GM18870 (cell line): Measurements from ENCODE around the gene IGF2R.

Source experiments
- ATAC-seq: cut with Tn5 transposase; IDR thresholded peaks from one replicate; pipeline ENCODE4 v1.9.1; 2021; ENCODE audit warnings: moderate library complexity; ENCODE audit not compliant: unreplicated experiment

Gene IGF2R

GRCh38 chr6:160042014-160042773, 73.3 kb downstream of the IGF2R start:
- no peak for ATAC-seq

DNA sequence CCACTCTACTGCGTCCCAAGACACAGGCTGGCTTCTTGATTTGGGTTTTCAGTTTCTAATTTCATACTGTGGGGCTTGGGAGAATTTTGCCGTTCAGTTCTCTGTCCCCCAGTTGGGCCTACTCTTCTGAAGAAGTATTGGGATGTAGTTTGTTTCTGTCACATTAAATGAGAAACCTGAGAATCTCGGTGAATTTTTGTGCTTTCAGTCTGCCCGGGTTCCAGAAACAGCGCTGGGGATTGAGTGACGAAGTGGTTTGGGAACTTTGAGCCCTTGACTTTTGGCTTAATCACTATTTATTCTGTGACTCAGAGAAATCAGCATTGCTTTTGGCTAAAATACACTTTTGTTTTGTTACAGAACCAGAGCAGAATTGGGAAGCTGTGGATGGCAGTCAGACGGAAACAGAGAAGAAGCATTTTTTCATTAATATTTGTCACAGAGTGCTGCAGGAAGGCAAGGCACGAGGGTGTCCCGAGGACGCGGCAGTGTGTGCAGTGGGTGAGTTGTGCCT, 74.0 kb downstream of the IGF2R start:
- no peak for ATAC-seq

- no peak for ATAC-seq
Observed at GRCh38 chr6:160043784-160044183, 74.9 kb downstream of the IGF2R start.

DNA sequence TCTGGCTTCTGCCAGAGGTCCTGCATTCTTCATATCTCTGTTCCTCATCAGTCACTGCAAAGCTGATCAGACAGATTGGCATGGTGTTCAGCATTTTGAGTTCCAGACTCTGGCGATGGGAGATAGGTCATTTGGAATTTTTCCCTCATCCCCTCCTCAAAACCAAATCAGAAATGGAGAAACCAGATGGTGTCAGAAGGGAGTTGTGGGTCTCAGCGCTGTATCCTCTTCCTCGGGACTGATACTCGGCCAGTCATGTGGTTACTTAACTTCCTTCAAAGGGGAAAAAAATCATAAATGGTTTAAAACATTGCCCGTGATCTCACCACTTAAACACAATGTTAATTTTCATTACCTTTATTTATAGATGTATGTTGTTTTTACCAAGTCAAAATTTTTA, 75.8 kb downstream of the IGF2R start:
- ATAC-seq: no peak

- no peak for ATAC-seq
Observed at GRCh38 chr6:160048471-160048870, 79.6 kb downstream of the IGF2R start.

GRCh38 chr6:160049346-160049745, 80.5 kb downstream of the IGF2R start:
- no peak for ATAC-seq

DNA sequence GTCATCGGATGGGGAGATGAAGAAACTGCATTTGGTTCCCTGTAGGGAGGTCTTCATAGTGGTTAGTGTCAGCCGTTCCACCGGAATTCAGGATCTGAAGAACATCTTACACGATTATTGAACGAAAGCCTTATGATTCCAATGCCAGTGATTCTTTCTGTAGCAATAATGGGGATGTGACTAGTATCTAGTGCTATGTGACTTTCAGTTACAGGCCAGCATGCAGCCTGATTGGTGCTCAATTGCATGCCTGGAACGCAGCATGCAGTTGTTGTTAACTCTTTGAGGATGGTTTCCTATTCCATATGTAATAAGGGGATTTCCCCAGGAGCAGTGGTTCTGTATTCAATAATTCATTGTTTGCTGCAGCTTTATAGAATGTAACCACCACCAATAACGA, 81.1 kb downstream of the IGF2R start:
- ATAC-seq: no peak

GRCh38 chr6:160051390-160051789, 82.5 kb downstream of the IGF2R start:
- ATAC-seq: no peak

DNA sequence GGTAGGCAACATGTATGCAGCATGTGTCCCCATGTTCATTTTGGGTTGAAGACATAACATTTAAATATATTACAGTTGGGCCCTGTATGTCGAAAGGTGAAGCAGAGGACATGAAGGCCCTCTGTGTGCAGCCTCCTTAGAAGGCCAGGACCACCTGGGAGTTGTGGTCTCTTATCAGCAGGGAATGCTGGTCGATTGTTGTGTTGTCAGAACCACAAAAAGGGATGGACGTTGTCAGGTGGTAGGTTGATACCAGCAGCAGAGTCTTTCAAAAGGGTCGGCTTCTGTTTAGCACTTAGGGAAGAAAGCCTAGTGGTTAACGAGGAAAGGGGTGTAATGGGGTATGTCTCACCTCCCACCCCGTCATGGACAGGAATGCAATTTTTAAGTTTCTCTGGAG, 85.4 kb downstream of the IGF2R start:
- ATAC-seq: no peak

DNA sequence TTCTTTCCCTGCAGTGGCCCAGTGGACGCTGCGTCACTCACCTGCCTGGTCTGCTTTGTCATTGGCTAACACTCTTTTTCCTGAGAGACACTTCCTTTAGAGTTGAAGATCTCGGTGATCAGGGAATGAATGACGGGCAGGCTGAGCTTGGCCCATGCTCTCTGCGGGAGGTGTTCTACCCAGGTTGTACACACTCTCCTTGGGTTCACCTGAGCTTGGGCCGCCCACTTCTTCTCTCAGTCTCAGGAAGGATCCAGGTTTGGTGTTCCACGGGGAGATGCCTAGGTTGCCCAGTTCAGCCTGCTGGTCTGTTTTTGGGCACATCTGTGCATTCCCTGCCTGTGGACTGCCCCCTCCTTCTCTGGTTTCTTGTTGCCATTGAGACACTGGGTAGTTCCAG, 86.0 kb downstream of the IGF2R start:
- ATAC-seq: no peak

- no peak for ATAC-seq
Observed at GRCh38 chr6:160055378-160055777, 86.5 kb downstream of the IGF2R start.

- ATAC-seq: no peak
Observed at GRCh38 chr6:160055813-160056212, 86.9 kb downstream of the IGF2R start.

DNA sequence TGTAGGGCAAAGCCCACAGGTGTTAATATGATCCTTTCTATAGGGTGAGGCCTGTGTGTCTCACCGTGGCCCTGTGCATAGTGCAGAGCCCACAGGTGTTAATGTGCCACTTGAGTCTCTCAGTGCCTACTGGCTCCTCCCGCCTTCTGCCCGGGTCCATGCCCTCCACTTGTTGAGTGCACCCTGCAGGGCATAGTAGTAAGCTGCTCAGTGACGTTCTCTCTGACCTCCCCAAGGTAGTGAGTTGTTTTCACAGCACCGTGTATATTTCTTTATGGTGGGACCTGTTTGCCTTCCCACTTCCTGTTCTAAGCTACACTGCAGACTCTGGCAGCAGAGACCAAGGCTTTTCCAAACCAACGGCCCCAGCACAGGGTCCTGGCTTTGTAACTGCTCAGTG, 88.2 kb downstream of the IGF2R start:
- ATAC-seq: no peak

DNA sequence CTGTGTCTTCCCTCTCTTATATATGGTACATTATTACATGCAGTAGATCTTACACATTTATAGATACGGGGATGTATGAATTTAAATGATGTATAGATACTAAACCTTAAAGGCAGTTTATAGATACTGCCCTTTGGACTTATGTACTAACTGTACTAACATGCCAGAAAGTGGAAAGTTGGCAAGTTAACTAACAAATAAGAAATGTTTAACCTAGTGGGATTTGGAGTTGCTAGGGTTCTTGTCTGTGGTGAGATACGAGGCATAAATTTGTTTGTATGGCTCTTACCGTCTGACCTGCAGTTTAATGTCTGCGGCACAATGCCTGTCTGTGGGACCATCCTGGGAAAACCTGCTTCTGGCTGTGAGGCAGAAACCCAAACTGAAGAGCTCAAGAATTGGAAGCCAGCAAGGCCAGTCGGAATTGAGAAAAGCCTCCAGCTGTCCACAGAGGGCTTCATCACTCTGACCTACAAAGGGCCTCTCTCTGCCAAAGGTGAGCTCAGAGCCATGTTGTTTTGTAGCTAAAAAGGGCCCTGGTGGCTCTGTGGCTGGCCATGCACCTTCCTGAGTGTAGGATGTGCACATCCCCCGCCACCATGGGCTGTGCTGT, 89.8 kb downstream of the IGF2R start:
- no peak for ATAC-seq

GRCh38 chr6:160060221-160060620, 91.3 kb downstream of the IGF2R start:
- ATAC-seq: no peak

DNA sequence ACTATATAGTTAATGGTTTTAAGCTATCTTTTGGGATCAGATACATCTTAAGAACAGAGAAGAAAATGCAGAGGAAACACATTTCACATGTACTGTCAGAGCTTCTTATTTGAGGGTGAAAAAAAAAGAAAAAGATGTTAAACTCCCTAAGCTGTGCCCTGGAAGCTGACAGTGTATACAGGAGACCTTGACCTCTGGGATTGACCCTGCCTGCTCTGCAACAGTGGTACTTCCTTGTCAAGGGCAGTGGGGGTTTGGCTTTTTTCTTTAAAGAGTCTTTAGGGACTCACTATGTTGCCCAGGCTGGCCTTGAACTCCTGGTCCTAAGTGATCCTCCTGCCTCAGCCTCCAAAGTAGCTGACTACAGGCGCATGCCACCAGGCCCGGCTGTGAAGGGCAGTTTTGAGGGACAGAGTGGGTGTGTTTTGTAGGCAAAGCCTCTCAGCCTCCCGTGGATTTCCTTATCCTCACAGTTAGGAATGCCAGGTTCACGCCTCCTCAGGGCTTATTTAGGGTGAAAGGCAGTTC, 92.1 kb downstream of the IGF2R start:
- no peak for ATAC-seq

DNA sequence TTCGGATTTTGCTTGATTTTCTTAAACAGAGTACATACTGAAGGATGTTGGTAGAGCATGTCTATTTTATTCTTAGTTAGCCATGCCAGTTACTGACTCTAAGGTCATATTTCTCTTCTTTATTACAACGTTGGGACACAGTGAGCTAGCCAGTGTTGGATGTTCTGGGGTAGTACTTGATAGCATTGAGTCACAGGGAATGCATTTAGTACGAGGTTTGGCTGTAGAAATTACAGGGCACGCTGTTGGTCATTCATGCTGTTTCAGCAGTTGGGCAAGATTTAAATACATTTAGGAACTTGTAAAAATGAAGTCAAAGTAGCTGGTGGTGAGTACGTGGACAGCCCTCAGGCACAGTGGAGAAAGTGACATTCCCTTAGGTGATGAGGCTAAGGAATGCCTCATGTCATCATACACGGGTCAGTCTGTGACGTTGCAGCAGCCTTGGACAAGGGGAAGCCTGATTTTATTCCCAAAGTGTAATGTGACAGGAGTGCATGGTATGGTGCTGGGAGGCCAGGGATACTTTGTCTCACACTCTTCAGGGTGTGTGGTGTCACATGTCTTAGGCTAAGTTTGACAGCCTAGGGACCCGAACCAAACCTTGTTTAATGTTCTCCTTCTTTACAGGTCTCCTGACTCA, 95.0 kb downstream of the IGF2R start:
- no peak for ATAC-seq

DNA sequence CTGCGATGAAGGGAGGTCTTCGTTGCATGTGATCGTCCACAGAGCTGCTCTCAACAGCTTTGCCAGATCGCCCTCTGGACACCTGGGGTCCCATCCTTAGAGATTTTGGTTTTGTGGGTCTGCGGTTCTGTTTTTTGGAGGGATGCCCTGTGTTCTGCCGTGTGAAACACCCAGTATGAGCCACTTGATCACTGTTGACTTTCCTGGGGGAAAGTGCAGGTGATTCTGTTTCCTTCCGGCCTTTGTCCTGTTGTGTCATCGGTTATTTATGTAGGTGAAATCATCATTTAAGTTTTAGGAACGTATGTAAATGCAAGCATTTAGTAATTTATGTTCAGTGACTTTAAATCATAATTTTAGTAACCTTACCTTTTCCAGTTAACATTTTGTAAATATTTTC, 96.3 kb downstream of the IGF2R start:
- no peak for ATAC-seq

GRCh38 chr6:160067564-160067963, 98.7 kb downstream of the IGF2R start:
- ATAC-seq: no peak

GRCh38 chr6:160068346-160068745, 99.5 kb downstream of the IGF2R start:
- no peak for ATAC-seq

DNA sequence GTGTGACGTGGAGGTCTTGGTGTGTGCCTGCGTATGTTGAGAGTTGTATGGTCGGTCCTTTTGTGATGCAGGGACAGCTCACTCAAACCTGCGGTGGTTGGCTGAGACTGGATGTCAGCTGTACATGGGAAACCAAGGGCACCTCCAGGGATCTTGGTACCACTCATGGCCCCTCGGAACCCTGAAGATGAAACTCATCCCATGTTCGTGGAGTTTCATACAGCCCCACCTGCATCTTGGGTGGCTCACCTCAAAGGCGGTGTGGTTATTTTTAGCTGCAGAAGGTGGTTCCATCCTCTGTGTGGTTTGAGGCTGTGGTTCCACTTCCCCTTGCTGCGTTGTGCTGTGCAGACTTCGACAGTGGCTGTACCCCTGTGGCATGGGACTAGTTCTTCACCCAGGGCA, 100.2 kb downstream of the IGF2R start:
- ATAC-seq: peak; percentile 96

- ATAC-seq: no peak
Observed at GRCh38 chr6:160069459-160069858, 100.6 kb downstream of the IGF2R start.
